HepG2 (cell line): ENCODE measurements around the gene PXT1. TPM values are rescaled to one million over a fixed set of nuclear protein-coding genes. Genes with fewer than 3 reads are reported as not detected.

Experiments
- AFF4 ChIP-seq: sonication (generic); formaldehyde crosslinking; IDR thresholded peaks from 2 replicates; pipeline ENCODE4 v1.4.0; 2020; ENCODE audit warnings: missing genetic modification reagents
- CEBPZ ChIP-seq: IDR thresholded peaks from 2 replicates; pipeline ENCODE4 v1.6.1; 2012; ENCODE audit warnings: low read length, improper control_type of control experiment
- DMAP1 ChIP-seq: IDR thresholded peaks from 2 replicates; pipeline ENCODE4 v1.6.1; 2016
- DNMT1 ChIP-seq: sonication (generic); formaldehyde crosslinking; IDR thresholded peaks from 2 replicates; pipeline ENCODE4 v1.5.1; 2020; ENCODE audit warnings: mild to moderate bottlenecking, missing genetic modification reagents
- GABPA ChIP-seq, 2 experiments: IDR thresholded peaks; 2 replicates each; pipeline ENCODE4 v1.6.1; 2011 to 2016; ENCODE audit warnings: low read depth in 2 of 2, low read length in 1 of 2, missing biosample characterization in 1 of 2, missing genetic modification characterization in 1 of 2
- NCOA5 ChIP-seq: sonication (generic); formaldehyde crosslinking; IDR thresholded peaks from 2 replicates; pipeline ENCODE4 v1.4.0; 2020; ENCODE audit warnings: missing genetic modification reagents
- NR2F1 ChIP-seq, 2 experiments: fragments of 450-650 bp in 1 of 2; formaldehyde crosslinking in 1 of 2; IDR thresholded peaks; 2 replicates each; pipeline versions ENCODE4 v1.5.0 to v1.6.1; 2016 to 2020; ENCODE audit warnings: mild to moderate bottlenecking in 1 of 2, missing compliant biosample characterization in 1 of 2, missing genetic modification reagents in 1 of 2, moderate library complexity in 1 of 2
- PRPF4 ChIP-seq: fragments of 200-400 bp; formaldehyde crosslinking; IDR thresholded peaks from 2 replicates; pipeline ENCODE4 v1.6.1; 2016; ENCODE audit warnings: low read length, low read depth; ENCODE audit not compliant: poor library complexity, severe bottlenecking
- SP4 ChIP-seq: sonication (generic); formaldehyde crosslinking; IDR thresholded peaks from 2 replicates; pipeline ENCODE4 v1.8.1; 2023; ENCODE audit warnings: mild to moderate bottlenecking, missing genetic modification reagents
- TCF7L2 ChIP-seq: IDR thresholded peaks from 2 replicates; pipeline ENCODE4 v1.6.1; 2011; ENCODE audit warnings: mild to moderate bottlenecking, low read depth, low read length, moderate library complexity
- ZBTB20 ChIP-seq: sonication (generic); formaldehyde crosslinking; IDR thresholded peaks from 2 replicates; pipeline ENCODE4 v1.8.1; 2023; ENCODE audit warnings: missing genetic modification reagents, low read depth, mild to moderate bottlenecking, borderline replicate concordance
- ZNF33B ChIP-seq: sonication (generic); formaldehyde crosslinking; IDR thresholded peaks from 2 replicates; pipeline ENCODE4 v1.5.1; 2020; ENCODE audit warnings: mild to moderate bottlenecking, missing genetic modification reagents
- ZNF569 ChIP-seq: sonication (generic); formaldehyde crosslinking; IDR thresholded peaks from 2 replicates; pipeline ENCODE4 v1.5.0; 2020; ENCODE audit warnings: mild to moderate bottlenecking, missing genetic modification reagents, moderate library complexity, borderline replicate concordance
- ZNF770 ChIP-seq: sonication (generic); formaldehyde crosslinking; IDR thresholded peaks from 2 replicates; pipeline ENCODE4 v1.5.0; 2020; ENCODE audit warnings: mild to moderate bottlenecking, missing genetic modification reagents
- ZZZ3 ChIP-seq: sonication (generic); formaldehyde crosslinking; IDR thresholded peaks from 2 replicates; pipeline ENCODE4 v1.4.0; 2020; ENCODE audit warnings: missing genetic modification reagents, mild to moderate bottlenecking, borderline replicate concordance
- polyA plus RNA-seq, 8 experiments: library from polyadenylated mRNA; depleted of rRNA in 3 of 8; stranded (reverse) in 7 of 8; unstranded in 1 of 8; fragments of >200 nt; fragmentation: Illumina TruSeq in 4 of 8; extraction: Trizol in 4 of 8; gene quantifications; 2 replicates each; pipeline versions ENCODE4 v1.2.1 to v1.2.3, GENCODE V29; 2011 to 2016; ENCODE audit warnings: low read depth in 4 of 8, missing spikeins in 1 of 8, mixed read lengths in 1 of 8; ENCODE audit not compliant: insufficient read depth in 1 of 8
- total RNA-seq, 5 experiments: library from RNA; depleted of rRNA; stranded (reverse); fragments of >200 nt; fragmentation: Illumina TruSeq; extraction: Trizol; gene quantifications; 2 replicates each; pipeline ENCODE4 v1.2.3, GENCODE V29; 2016; ENCODE audit warnings: low read depth in 1 of 5
- TF ChIP-seq, protein P1 (sequence below): sonication (generic); formaldehyde crosslinking; IDR thresholded peaks from 2 replicates; pipeline ENCODE4 v1.4.0; 2020; ENCODE audit warnings: missing genetic modification reagents
- TF ChIP-seq, protein P2 (sequence below): sonication (generic); formaldehyde crosslinking; IDR thresholded peaks from 2 replicates; pipeline ENCODE4 v1.8.0; 2022; ENCODE audit warnings: missing genetic modification reagents, mild to moderate bottlenecking, inconsistent platforms, borderline replicate concordance

The PXT1 gene
- total and polyA plus RNA-seq, 2 of the 13 experiments (the other 11 are each of a cell fraction or from before 2014, with no cell fraction given) = 0.04 TPM; not detected in 1

DNA sequence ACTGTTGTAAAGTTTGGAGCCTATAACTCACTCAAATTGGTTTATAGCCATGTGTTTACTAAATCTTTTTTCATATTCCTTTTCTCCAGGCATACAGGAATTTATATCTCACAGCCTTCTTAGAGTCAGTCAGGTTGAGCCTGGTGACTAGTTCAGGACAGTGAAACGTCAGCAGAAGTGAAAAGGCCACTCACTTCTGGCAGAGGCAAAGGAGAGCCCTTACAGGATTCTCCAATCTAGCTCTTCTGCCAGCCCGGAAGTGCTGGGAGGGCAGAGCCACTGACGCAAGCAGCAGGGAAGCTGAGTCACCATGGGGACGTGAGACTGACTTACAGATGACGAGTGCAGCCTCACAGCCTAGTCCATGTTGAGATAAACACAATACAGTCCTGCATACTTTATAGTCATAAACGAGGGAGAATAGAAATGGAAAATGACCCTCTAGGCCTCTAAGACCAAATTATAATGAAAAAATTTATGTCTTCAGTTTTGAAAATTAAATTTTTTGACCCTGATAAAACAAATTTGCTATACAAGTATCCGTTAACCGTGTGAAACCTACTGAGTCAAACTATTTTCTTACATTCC is 1.3 kb downstream of the PXT1 start (continued):
- TF ChIP-seq NR2F1 (CRISPR knock-in tag; IDR thresholded peaks at IDR 0.05) (no peak), NCOA5 (CRISPR knock-in tag) (no peak), AFF4 (no peak), PRPF4 (no peak), ZNF569 (CRISPR knock-in tag) (no peak), ZZZ3 (no peak), DNMT1 (no peak), ZBTB20 (CRISPR knock-in tag) (0 out of 2 replicates have a peak, but pooled peaks have one; percentile 41), ZNF770 (CRISPR knock-in tag) (no peak), TCF7L2 (no peak), CEBPZ (no peak), GABPA (IDR thresholded peaks at IDR 0.05; ENCODE audit: low read depth, low read length) (peak; percentile 51; the same call in 1 of the 2 replicates), GABPA (CRISPR knock-in tag; IDR thresholded peaks at IDR 0.05; ENCODE audit: low read depth) (peak; percentile 91), SP4 (no peak), ZNF33B (CRISPR knock-in tag) (no peak), DMAP1 (CRISPR knock-in tag) (peak; percentile 63)
- TF ChIP-seq, protein P1, sequence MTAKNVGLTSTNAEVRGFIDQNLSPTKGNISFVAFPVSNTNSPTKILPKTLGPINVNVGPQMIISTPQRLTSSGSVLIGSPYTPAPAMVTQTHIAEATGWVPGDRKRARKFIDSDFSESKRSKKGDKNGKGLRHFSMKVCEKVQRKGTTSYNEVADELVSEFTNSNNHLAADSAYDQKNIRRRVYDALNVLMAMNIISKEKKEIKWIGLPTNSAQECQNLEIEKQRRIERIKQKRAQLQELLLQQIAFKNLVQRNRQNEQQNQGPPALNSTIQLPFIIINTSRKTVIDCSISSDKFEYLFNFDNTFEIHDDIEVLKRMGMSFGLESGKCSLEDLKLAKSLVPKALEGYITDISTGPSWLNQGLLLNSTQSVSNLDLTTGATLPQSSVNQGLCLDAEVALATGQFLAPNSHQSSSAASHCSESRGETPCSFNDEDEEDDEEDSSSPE (CRISPR knock-in tag) = no peak
- TF ChIP-seq, protein P2, sequence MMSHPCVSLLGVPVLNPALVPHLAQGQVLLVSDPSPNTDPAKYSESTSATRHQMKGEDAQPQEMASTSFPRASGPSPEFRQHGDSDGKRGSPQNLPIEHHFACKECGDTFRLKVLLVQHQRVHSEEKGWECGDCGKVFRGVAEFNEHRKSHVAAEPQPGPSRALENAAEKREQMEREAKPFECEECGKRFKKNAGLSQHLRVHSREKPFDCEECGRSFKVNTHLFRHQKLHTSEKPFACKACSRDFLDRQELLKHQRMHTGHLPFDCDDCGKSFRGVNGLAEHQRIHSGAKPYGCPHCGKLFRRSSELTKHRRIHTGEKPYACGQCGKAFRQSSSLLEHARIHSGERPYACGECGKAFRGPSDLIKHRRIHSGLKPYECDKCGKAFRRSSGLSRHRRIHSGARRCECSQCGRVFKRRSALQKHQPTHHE = no peak
